Measurements from ENCODE around the gene PRR18. TPM values are rescaled to one million over a fixed set of nuclear protein-coding genes. Genes with fewer than 3 reads are reported as not detected.

Gene PRR18
- total RNA-seq, 1 experiment from 2014 or later = 0.23 TPM

DNA sequence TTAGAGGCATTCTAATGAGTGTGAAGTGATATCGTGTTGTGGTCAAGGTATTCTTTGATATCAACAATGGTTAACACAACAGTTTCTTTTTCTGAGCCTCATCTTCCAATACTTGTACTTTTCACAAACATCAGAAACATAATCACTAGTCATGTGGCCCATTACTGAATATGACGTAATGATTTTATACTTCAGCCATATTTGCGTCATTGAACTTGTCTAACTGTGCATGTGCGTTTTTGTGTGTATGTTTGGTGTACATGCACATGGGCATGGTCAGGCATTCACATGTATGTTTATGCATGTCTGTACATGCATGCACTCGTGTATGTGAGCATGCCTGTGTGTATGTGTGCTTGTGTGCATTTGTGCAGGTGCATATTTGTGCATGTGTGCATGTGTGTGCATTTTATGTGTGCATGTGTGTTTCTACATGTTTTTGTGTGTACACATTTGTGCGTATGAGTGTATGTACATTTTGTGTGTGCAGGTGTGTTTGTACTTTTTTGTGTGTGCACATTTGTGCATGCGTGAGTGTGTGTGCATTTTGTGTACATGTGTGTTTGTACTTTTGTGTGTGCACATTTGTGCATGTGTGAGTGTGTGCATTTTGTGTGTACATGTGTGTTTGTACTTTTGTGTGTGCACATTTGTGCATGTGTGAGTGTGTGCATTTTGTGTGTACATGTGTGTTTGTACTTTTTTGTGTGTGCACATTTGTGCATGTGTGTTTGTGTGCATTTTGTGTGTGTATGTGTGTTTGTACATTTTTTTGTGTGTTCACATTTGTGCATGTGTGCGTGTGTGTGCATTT, 29.4 kb downstream of the PRR18 start:
- BruUV-seq (replicated peaks) = no TSS peak

DNA sequence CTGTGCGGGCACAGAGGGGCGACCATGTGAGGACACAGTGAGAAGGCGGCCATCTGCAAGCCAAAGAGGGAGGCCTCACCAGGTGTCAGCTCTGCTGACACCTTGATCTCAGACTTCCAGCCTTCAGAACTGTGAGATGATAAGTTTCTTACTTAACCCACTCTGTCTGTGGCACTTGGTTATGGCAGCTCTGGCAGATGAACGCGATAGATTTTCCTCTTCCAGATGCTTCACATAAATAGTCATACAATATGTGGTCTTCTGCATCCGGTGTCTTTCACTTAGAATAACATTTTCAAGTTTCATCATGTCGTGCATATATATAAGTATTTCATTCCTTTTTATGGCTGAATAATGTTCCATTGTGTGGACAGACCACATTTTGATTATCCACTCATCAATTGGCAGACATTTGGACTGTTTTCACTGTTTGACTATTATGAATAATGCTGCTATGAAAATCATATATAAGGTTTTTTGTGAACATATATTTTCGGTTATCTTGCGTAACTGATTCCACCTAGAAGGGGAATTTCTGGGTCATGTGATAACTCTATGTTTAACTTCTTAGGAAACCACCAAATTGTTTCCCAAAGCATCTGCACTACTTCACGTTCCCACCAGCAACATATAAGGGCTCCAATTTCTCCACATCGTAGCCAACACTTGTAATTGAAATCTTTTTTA, 30.2 kb downstream of the PRR18 start:
- POLR2A ChIA-PET = no interaction called here
- Histone ChIP-seq H3K27me3 (ENCODE audit: control insufficient read depth, insufficient read depth, low read length) (no peaks in the 10 kb centered on the region; the same call in 1 of the 2 replicates), H3K27ac (ENCODE audit: low read length) (no peak overlapping the region), H3K4me1 (ENCODE audit: control insufficient read depth, insufficient read depth, low read length) (no peaks in the 10 kb centered on the region), H3K36me3 (ENCODE audit: control insufficient read depth, insufficient read depth, low read length) (no peaks in the 10 kb centered on the region), H3K9me3 (ENCODE audit: control insufficient read depth, insufficient read depth, low read depth, low read length) (no peaks in the 10 kb centered on the region), H3K4me3 (ENCODE audit: low read depth in 2 of 2, low read length in 2 of 2) (no peak overlapping the region)
- in situ Hi-C loops (cut with HindIII; ENCODE audit: low pct_unique_long_range_greater_than_20kb, low sequenced_read_pairs) (no loop called here), intact Hi-C loops (cut with micrococcal nuclease; ENCODE audit: unreplicated experiment) (loop anchor here (5.0 kb wide), 1 partner anchor 104 kb away; the partner anchor contains the start of gene MPC1)
- CTCF ChIA-PET = no interaction called here
- ATAC-seq = no peak
- no TSS peak for BruUV-seq (replicated peaks)
- TF ChIP-seq, protein P1, sequence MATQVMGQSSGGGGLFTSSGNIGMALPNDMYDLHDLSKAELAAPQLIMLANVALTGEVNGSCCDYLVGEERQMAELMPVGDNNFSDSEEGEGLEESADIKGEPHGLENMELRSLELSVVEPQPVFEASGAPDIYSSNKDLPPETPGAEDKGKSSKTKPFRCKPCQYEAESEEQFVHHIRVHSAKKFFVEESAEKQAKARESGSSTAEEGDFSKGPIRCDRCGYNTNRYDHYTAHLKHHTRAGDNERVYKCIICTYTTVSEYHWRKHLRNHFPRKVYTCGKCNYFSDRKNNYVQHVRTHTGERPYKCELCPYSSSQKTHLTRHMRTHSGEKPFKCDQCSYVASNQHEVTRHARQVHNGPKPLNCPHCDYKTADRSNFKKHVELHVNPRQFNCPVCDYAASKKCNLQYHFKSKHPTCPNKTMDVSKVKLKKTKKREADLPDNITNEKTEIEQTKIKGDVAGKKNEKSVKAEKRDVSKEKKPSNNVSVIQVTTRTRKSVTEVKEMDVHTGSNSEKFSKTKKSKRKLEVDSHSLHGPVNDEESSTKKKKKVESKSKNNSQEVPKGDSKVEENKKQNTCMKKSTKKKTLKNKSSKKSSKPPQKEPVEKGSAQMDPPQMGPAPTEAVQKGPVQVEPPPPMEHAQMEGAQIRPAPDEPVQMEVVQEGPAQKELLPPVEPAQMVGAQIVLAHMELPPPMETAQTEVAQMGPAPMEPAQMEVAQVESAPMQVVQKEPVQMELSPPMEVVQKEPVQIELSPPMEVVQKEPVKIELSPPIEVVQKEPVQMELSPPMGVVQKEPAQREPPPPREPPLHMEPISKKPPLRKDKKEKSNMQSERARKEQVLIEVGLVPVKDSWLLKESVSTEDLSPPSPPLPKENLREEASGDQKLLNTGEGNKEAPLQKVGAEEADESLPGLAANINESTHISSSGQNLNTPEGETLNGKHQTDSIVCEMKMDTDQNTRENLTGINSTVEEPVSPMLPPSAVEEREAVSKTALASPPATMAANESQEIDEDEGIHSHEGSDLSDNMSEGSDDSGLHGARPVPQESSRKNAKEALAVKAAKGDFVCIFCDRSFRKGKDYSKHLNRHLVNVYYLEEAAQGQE (IDR thresholded peaks at IDR 0.05; ENCODE audit: insufficient read depth in 1 of 2, low read depth in 2 of 2, low read length in 1 of 2) = no peak
- TF ChIP-seq SIN3A (IDR thresholded peaks at IDR 0.05; ENCODE audit: borderline replicate concordance, insufficient read depth, low read depth, low read length) (no peak), TCF7L2 (IDR thresholded peaks at IDR 0.05; ENCODE audit: low read depth, low read length) (no peak), POLR2AphosphoS5 (IDR thresholded peaks at IDR 0.05; ENCODE audit: low read depth, low read length) (no peak)
- TF ChIP-seq, protein P2, sequence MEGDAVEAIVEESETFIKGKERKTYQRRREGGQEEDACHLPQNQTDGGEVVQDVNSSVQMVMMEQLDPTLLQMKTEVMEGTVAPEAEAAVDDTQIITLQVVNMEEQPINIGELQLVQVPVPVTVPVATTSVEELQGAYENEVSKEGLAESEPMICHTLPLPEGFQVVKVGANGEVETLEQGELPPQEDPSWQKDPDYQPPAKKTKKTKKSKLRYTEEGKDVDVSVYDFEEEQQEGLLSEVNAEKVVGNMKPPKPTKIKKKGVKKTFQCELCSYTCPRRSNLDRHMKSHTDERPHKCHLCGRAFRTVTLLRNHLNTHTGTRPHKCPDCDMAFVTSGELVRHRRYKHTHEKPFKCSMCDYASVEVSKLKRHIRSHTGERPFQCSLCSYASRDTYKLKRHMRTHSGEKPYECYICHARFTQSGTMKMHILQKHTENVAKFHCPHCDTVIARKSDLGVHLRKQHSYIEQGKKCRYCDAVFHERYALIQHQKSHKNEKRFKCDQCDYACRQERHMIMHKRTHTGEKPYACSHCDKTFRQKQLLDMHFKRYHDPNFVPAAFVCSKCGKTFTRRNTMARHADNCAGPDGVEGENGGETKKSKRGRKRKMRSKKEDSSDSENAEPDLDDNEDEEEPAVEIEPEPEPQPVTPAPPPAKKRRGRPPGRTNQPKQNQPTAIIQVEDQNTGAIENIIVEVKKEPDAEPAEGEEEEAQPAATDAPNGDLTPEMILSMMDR (IDR thresholded peaks at IDR 0.05) = no peak
- DNase-seq (ENCODE audit: low read depth, low spot score) = no peak

More for the DNA sequence above, 29.4 kb downstream of the PRR18 start:
- ChIA-PET CTCF (no interaction called here), POLR2A (no interaction called here)
- H3K9me3 ChIP-seq (ENCODE audit: control insufficient read depth, insufficient read depth, low read depth, low read length) = no peaks in the 10 kb centered on the region
- no peak for TF ChIP-seq SIN3A (IDR thresholded peaks at IDR 0.05; ENCODE audit: borderline replicate concordance, insufficient read depth, low read depth, low read length)
- no peak for TF ChIP-seq TCF7L2 (IDR thresholded peaks at IDR 0.05; ENCODE audit: low read depth, low read length)
- TF ChIP-seq POLR2AphosphoS5 (IDR thresholded peaks at IDR 0.05; ENCODE audit: low read depth, low read length) = no peak
- TF ChIP-seq, protein P2 (IDR thresholded peaks at IDR 0.05) = no peak
- TF ChIP-seq, protein P1 (IDR thresholded peaks at IDR 0.05; ENCODE audit: insufficient read depth in 1 of 2, low read depth in 2 of 2, low read length in 1 of 2) = no peak
- H3K36me3 ChIP-seq (ENCODE audit: control insufficient read depth, insufficient read depth, low read length) = no peaks in the 10 kb centered on the region
- H3K4me3 ChIP-seq (ENCODE audit: low read depth in 2 of 2, low read length in 2 of 2) = no peak overlapping the region
- H3K4me1 ChIP-seq (ENCODE audit: control insufficient read depth, insufficient read depth, low read length) = no peaks in the 10 kb centered on the region
- in situ Hi-C loops (cut with HindIII; ENCODE audit: low pct_unique_long_range_greater_than_20kb, low sequenced_read_pairs) (no loop called here), intact Hi-C loops (cut with micrococcal nuclease; ENCODE audit: unreplicated experiment) (loop anchor here (5.0 kb wide), 1 partner anchor 104 kb away; the partner anchor contains the start of gene MPC1)
- no peak for DNase-seq (ENCODE audit: low read depth, low spot score)
- no peak for ATAC-seq
- H3K27ac ChIP-seq (ENCODE audit: low read length) = no peak overlapping the region
- no peaks in the 10 kb centered on the region; the same call in 1 of the 2 replicates for H3K27me3 ChIP-seq (ENCODE audit: control insufficient read depth, insufficient read depth, low read length)
